PC-3 (cell line): Measurements from ENCODE around the gene MYLK4. TPM values are rescaled to one million over a fixed set of nuclear protein-coding genes. Genes with fewer than 3 reads are reported as not detected.

Source experiments
- ATAC-seq: fragments of 200-7000 bp; cut with Tn5 transposase; 2 replicates; pipeline ENCODE4 v1.9.1; 2020; ENCODE audit warnings: mild to moderate bottlenecking, moderate library complexity
- BruUV-seq: library from RNA; stranded (reverse); fragments of 400-500 nt; replicated peaks from 2 replicates; lab custom pipeline; 2021; lab: Mats Ljungman, UMichigan
- CTCF ChIA-PET: fragments of 300-600 bp; sonication (Branson Sonifier 250); formaldehyde crosslinking; loops from one replicate; lab custom pipeline; 2022; ENCODE audit warnings: antibody characterized with exemption; lab: Charles Lee
- POLR2A ChIA-PET: fragments of 300-600 bp; sonication (Branson Sonifier 250); formaldehyde crosslinking; loops from one replicate; lab custom pipeline; 2022; ENCODE audit warnings: antibody characterized with exemption; ENCODE audit not compliant: unreplicated experiment; lab: Charles Lee
- DNase-seq: peaks from one replicate; pipeline ENCODE4 v3.0.0-alpha.2; 2015
- H2AFZ ChIP-seq: fragments of 300-600 bp; sonication (generic); 2 replicates; pipeline ENCODE4 v1.6.0; 2016; ENCODE audit warnings: antibody characterized with exemption, low read length
- H3F3A ChIP-seq: fragments of 300-600 bp; sonication (generic); one replicate; pipeline ENCODE4 v1.6.0; 2017; ENCODE audit warnings: antibody characterized with exemption, low read length, control low read depth, mild to moderate bottlenecking; ENCODE audit not compliant: unreplicated experiment
- H3K27ac ChIP-seq: fragments of 300-600 bp; sonication (generic); 2 replicates; pipeline ENCODE4 v1.5.1; 2016; ENCODE audit warnings: mild to moderate bottlenecking, low read length
- H3K27me3 ChIP-seq: fragments of 300-600 bp; sonication (generic); 2 replicates; pipeline ENCODE4 v1.6.1; 2016; ENCODE audit warnings: low read length, mixed read lengths
- H3K36me3 ChIP-seq: fragments of 300-600 bp; sonication (generic); 2 replicates; pipeline ENCODE4 v1.6.1; 2016; ENCODE audit warnings: low read depth, mixed run types, low read length, mixed read lengths
- H3K4me1 ChIP-seq: fragments of 300-600 bp; sonication (generic); 2 replicates; pipeline ENCODE4 v1.5.1; 2016; ENCODE audit warnings: low read length; ENCODE audit not compliant: insufficient read depth
- H3K4me2 ChIP-seq: fragments of 300-600 bp; sonication (generic); 2 replicates; pipeline ENCODE4 v1.6.0; 2016; ENCODE audit warnings: low read length
- H3K4me3 ChIP-seq: fragments of 300-600 bp; sonication (generic); 2 replicates; pipeline ENCODE4 v1.5.1; 2016; ENCODE audit warnings: mild to moderate bottlenecking, low read length, mixed read lengths
- H3K79me2 ChIP-seq: fragments of 300-600 bp; sonication (generic); 2 replicates; pipeline ENCODE4 v1.6.1; 2017; ENCODE audit warnings: low read length, mixed read lengths
- H3K9ac ChIP-seq: fragments of 300-600 bp; sonication (generic); 2 replicates; pipeline ENCODE4 v1.6.0; 2016; ENCODE audit warnings: mild to moderate bottlenecking, low read length
- H3K9me2 ChIP-seq: fragments of 300-600 bp; sonication (generic); replicated peaks from 2 replicates; pipeline ENCODE4 v1.6.1; 2016; ENCODE audit warnings: mixed run types, low read length, mixed read lengths
- H3K9me3 ChIP-seq: fragments of 300-600 bp; sonication (generic); 2 replicates; pipeline ENCODE4 v1.6.1; 2016; ENCODE audit warnings: low read length, mixed read lengths
- H4K20me1 ChIP-seq: fragments of 300-600 bp; sonication (generic); 2 replicates; pipeline ENCODE4 v1.6.1; 2016; ENCODE audit warnings: low read length, mixed read lengths
- CTCF ChIP-seq: fragments of 300-600 bp; sonication (generic); conservative IDR thresholded peaks from 2 replicates; pipeline ENCODE4 v1.5.1; 2017; ENCODE audit warnings: antibody characterized with exemption, low read depth, mild to moderate bottlenecking, low read length
- EZH2 ChIP-seq: fragments of 300-600 bp; sonication (generic); IDR thresholded peaks from one replicate; pipeline ENCODE4 v1.6.1; 2017; ENCODE audit warnings: antibody characterized with exemption, mild to moderate bottlenecking, low read length; ENCODE audit not compliant: unreplicated experiment
- EZH2phosphoT487 ChIP-seq: fragments of 300-600 bp; sonication (generic); IDR thresholded peaks from 2 replicates; pipeline ENCODE4 v1.6.1; 2018; ENCODE audit warnings: mild to moderate bottlenecking, antibody characterized with exemption, low read length, borderline replicate concordance
- intact Hi-C: fragments of 100-400 bp; cut with micrococcal nuclease; formaldehyde crosslinking; loops from 2 replicates; pipeline ENCODE4 v1.9.0; 2023
- total RNA-seq: library from RNA; depleted of rRNA; stranded (reverse); fragments of >200 nt; gene quantifications from 2 replicates; pipeline ENCODE4 v1.2.3, GENCODE V29; 2014

The MYLK4 gene
- total RNA-seq, 1 experiment from 2014 or later, result 0.11 TPM

- Histone ChIP-seq H3K9ac (no peak overlapping the region), H2AFZ (no peak overlapping the region)
- no peak for ATAC-seq
These were observed 6.0 kb upstream of the MYLK4 start for GRCh38 chr6:2756687-2757224.

GRCh38 chr6:2756241-2756640 is 5.5 kb upstream of the MYLK4 start:
- Histone ChIP-seq H3K4me1 (peaks cover 24% of the 10 kb centered on the region), H3K9me3 (no peaks in the 10 kb centered on the region), H2AFZ (no peak overlapping the region), H3K27me3 (no peaks in the 10 kb centered on the region), H3K4me2 (no peak overlapping the region), H3K9me2 (no peaks in the 10 kb centered on the region), H3F3A (no peaks in the 10 kb centered on the region), H3K36me3 (no peaks in the 10 kb centered on the region), H3K27ac (no peak overlapping the region), H4K20me1 (no peaks in the 10 kb centered on the region), H3K9ac (no peak overlapping the region), H3K4me3 (no peak overlapping the region), H3K79me2 (no peaks in the 10 kb centered on the region)
- BruUV-seq, result no TSS peak
- DNase-seq (no peak), ATAC-seq (no peak)
- intact Hi-C loops, result no loop called here
- ChIA-PET CTCF (no interaction called here), POLR2A (no interaction called here)
- TF ChIP-seq EZH2phosphoT487, result no peak
- no peak for TF ChIP-seq CTCF
- no peak for TF ChIP-seq EZH2

More at GRCh38 chr6:2756687-2757224, 6.0 kb upstream of the MYLK4 start:
- H3K79me2 ChIP-seq, result no peaks in the 10 kb centered on the region
- no TSS peak for BruUV-seq
- H3K4me1 ChIP-seq, result peaks cover 28% of the 10 kb centered on the region
- DNase-seq, result no peak
- no peaks in the 10 kb centered on the region for H3F3A ChIP-seq
- no peak overlapping the region for H3K27ac ChIP-seq
- no peaks in the 10 kb centered on the region for H3K9me3 ChIP-seq
- H3K4me3 ChIP-seq, result no peak overlapping the region
- H3K9me2 ChIP-seq, result no peaks in the 10 kb centered on the region
- TF ChIP-seq EZH2phosphoT487 (no peak), CTCF (no peak), EZH2 (no peak)
- no peaks in the 10 kb centered on the region for H4K20me1 ChIP-seq
- ChIA-PET CTCF (no interaction called here), POLR2A (no interaction called here)
- H3K36me3 ChIP-seq, result no peaks in the 10 kb centered on the region
- intact Hi-C loops, result no loop called here
- no peak overlapping the region for H3K4me2 ChIP-seq
- H3K27me3 ChIP-seq, result no peaks in the 10 kb centered on the region

DNA sequence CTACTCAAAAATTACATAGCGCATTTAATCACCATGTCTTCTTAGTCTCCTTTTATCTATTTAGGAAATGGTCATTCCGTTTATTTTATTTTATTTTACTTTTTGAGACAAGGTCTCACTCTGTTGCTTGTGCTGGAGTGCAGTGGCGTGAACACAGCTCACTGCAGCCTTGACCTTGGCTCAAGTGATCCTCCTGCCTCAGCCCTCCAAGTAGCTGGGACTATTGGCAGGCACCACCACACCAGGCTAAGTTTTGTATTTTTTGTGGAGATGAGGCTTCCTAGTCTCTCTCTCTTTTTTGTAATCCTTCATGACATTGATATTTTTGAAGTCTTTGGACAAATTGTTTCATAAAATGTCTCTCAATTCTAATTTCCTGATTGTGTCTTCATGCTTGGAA is 4.7 kb upstream of the MYLK4 start:
- DNase-seq, result no peak
- BruUV-seq, result no TSS peak
- Histone ChIP-seq H3K4me2 (no peak overlapping the region), H3K27ac (no peak overlapping the region), H3K9ac (no peak overlapping the region), H2AFZ (no peak overlapping the region), H3K27me3 (no peaks in the 10 kb centered on the region), H3K36me3 (no peaks in the 10 kb centered on the region), H3K9me2 (no peaks in the 10 kb centered on the region), H4K20me1 (no peaks in the 10 kb centered on the region), H3K79me2 (no peaks in the 10 kb centered on the region), H3F3A (no peaks in the 10 kb centered on the region), H3K4me3 (no peak overlapping the region), H3K4me1 (peaks cover 18% of the 10 kb centered on the region), H3K9me3 (no peaks in the 10 kb centered on the region)
- TF ChIP-seq CTCF (no peak), EZH2phosphoT487 (no peak), EZH2 (no peak)
- ChIA-PET CTCF (no interaction called here), POLR2A (no interaction called here)
- intact Hi-C loops, result no loop called here
- no peak for ATAC-seq
